ENCODE data around the gene MDM1.

Gene MDM1

GRCh38 chr12:68319988-68320623 is 12.1 kb downstream of the MDM1 start:
- DNase-seq (ENCODE audit: low read depth) = no peak

GRCh38 chr12:68317047-68317667 is 15.0 kb downstream of the MDM1 start:
- DNase-seq (ENCODE audit: low read depth) = peak; percentile 13

GRCh38 chr12:68310370-68310769 is 21.8 kb downstream of the MDM1 start:
- no peak for DNase-seq (ENCODE audit: low read depth)

GRCh38 chr12:68306564-68306963 is 25.6 kb downstream of the MDM1 start:
- no peak for DNase-seq (ENCODE audit: low read depth)

- DNase-seq (ENCODE audit: low read depth) = no peak
Measured at GRCh38 chr12:68305278-68305677, 26.9 kb downstream of the MDM1 start.

GRCh38 chr12:68304626-68305025 is 27.5 kb downstream of the MDM1 start:
- no peak for DNase-seq (ENCODE audit: low read depth)

- no peak for DNase-seq (ENCODE audit: low read depth)
Measured at GRCh38 chr12:68303850-68304249, 28.3 kb downstream of the MDM1 start.

GRCh38 chr12:68297929-68298328 is 34.2 kb downstream of the MDM1 start:
- DNase-seq (ENCODE audit: low read depth) = no peak

- no peak for DNase-seq (ENCODE audit: low read depth)
Measured at GRCh38 chr12:68294251-68294650, 37.9 kb downstream of the MDM1 start.

- DNase-seq (ENCODE audit: low read depth) = no peak
Measured at GRCh38 chr12:68293347-68293746, 38.8 kb downstream of the MDM1 start.

- no peak for DNase-seq (ENCODE audit: low read depth)
Measured at GRCh38 chr12:68292151-68292943, 39.8 kb downstream of the MDM1 start.

- DNase-seq (ENCODE audit: low read depth) = no peak
Measured at GRCh38 chr12:68291396-68292036, 40.6 kb downstream of the MDM1 start.

- peak; percentile 22 for DNase-seq (ENCODE audit: low read depth)
Measured at GRCh38 chr12:68290126-68290525, 42.0 kb downstream of the MDM1 start.

GRCh38 chr12:68287106-68287505 is 45.1 kb downstream of the MDM1 start:
- no peak for DNase-seq (ENCODE audit: low read depth)

GRCh38 chr12:68286396-68286795 is 45.8 kb downstream of the MDM1 start:
- DNase-seq (ENCODE audit: low read depth) = no peak

GRCh38 chr12:68285541-68285940 is 46.6 kb downstream of the MDM1 start:
- DNase-seq (ENCODE audit: low read depth) = no peak

- no peak for DNase-seq (ENCODE audit: low read depth)
Measured at GRCh38 chr12:68281322-68282077, 50.7 kb downstream of the MDM1 start.

GRCh38 chr12:68280240-68280639 is 51.9 kb downstream of the MDM1 start:
- DNase-seq (ENCODE audit: low read depth) = no peak

- no peak for DNase-seq (ENCODE audit: low read depth)
Measured at GRCh38 chr12:68279227-68280054, 52.7 kb downstream of the MDM1 start.

GRCh38 chr12:68276402-68276930 is 55.7 kb downstream of the MDM1 start:
- DNase-seq (ENCODE audit: low read depth) = no peak

GRCh38 chr12:68272732-68273131 is 59.4 kb downstream of the MDM1 start:
- no peak for DNase-seq (ENCODE audit: low read depth)
